Heart right ventricle (tissue), 16 donors: ENCODE measurements around the gene ADD2. TPM values are rescaled to one million over a fixed set of nuclear protein-coding genes. Genes with fewer than 3 reads are reported as not detected.

Source experiments
- ATAC-seq, 8 donors: fragments of 200-7000 bp; cut with Tn5 transposase; one replicate each; pipeline ENCODE4 v1.9.1; 2020; ENCODE audit warnings: mild to moderate bottlenecking in 8 of 8, moderate library complexity in 8 of 8, moderate number of reproducible peaks in 1 of 8
- DNase-seq, 2 donors: peaks; one replicate each; pipeline ENCODE4 v3.0.0-alpha.2; 2020
- H3K27ac ChIP-seq, 10 donors: fragments of 200-600 bp; sonication (generic) in 2 of 10; one replicate each; pipeline versions ENCODE4 v1.5.0 to v1.8.0; 2020 to 2022; ENCODE audit warnings: mild to moderate bottlenecking in 3 of 10
- H3K27me3 ChIP-seq, 7 donors: fragments of 200-600 bp; one replicate each; pipeline ENCODE4 v1.8.0; 2021 to 2022; ENCODE audit warnings: mild to moderate bottlenecking in 2 of 7
- H3K36me3 ChIP-seq, 9 donors: fragments of 200-600 bp; sonication (generic) in 1 of 9; one replicate each; pipeline versions ENCODE4 v1.5.0 to v1.8.0; 2020 to 2022; ENCODE audit warnings: mild to moderate bottlenecking in 2 of 9
- H3K4me1 ChIP-seq, 9 donors: fragments of 200-600 bp; sonication (generic) in 1 of 9; one replicate each; pipeline versions ENCODE4 v1.5.0 to v1.8.0; 2020 to 2022; ENCODE audit warnings: mild to moderate bottlenecking in 4 of 9
- H3K4me3 ChIP-seq, 10 donors: fragments of 200-600 bp; sonication (generic) in 2 of 10; one replicate each; pipeline versions ENCODE4 v1.5.0 to v1.8.0; 2020 to 2022; ENCODE audit warnings: mild to moderate bottlenecking in 7 of 10, moderate library complexity in 2 of 10
- H3K9me3 ChIP-seq, 11 donors: fragments of 200-600 bp in 10 of 11; sonication (generic) in 2 of 11; one replicate each; pipeline versions ENCODE4 v1.5.0 to v1.8.0; 2013 to 2022; ENCODE audit warnings: mild to moderate bottlenecking in 2 of 11, control low read depth in 1 of 11, moderate library complexity in 1 of 11
- WGBS, 2 donors: extraction: QIAGEN DNeasy Blood & Tissue Kit; methylation state at CpG; one replicate each; pipeline ENCODE4 v1.1.7; 2013; ENCODE audit warnings: inconsistent platforms in 1 of 2; 5-methylcytosine and 5-hydroxymethylcytosine counted together
- intact Hi-C, 10 donors: fragments of 100-400 bp; cut with DNase I; formaldehyde crosslinking; loops; one replicate each; pipeline versions ENCODE4 v1.11.1 to v1.14.2; 2022
- polyA plus RNA-seq, 2 donors: library from polyadenylated mRNA; stranded (reverse); fragments of 200-250 nt; gene quantifications; one replicate each; pipeline ENCODE4 v1.2.3, GENCODE V29; 2013
- total RNA-seq, 10 donors: library from RNA; stranded (reverse); fragmentation: NEBNext Ultra II Directional in 3 of 10; extraction: Animal tissue kit (Norgen Biotek cat#: 25700) in 3 of 10; gene quantifications; one replicate each; pipeline versions ENCODE4 v1.2.1 to v1.2.4, GENCODE V29; 2021 to 2023
- TF ChIP-seq, protein P1 (sequence below), 9 donors: fragments of 200-600 bp; sonication (generic) in 2 of 9; IDR thresholded peaks; one replicate each; pipeline versions ENCODE4 v1.5.0 to v1.8.0; 2021 to 2022; ENCODE audit warnings: antibody characterized with exemption in 9 of 9, mild to moderate bottlenecking in 5 of 9, moderate library complexity in 1 of 9
- donor health status: Arrhythmogenic right ventricular cardiomyopathy.
- donor health status: ischemic (EF 13 %, LVEDD 7.1; RV severe dilation, severe dysfunction).
- donor health status: healthy with polysubstance abuse.
- donor health status: DM: no; HTN: yes; CAD: no.
- donor health status: DM: no; HTN: no; CAD: no.
- donor health status: ischemic (EF 25% LVEDD 6.9; RV normal size, moderate dysfunction).
- donor health status: ischemic (EF 25% LVEDD 5.7; RV mildly dilated, moderate dysfunction).
- donor health status: healthy.
- donor health status: DM: yes; HTN: yes; CAD: no.
- donor health status: Ischemic cardiomyopathy.
- donor health status: ischemic (EF 35%, LVEDD 5.7; RV mildly dilated, moderate dysfunction).
- donor health status: nonischemic (EF 11% LVEDD 7.7; RV severe dilation, severe dysfunction).
- donor health status: DM: yes; HTN: yes; CAD: no.
- donor health status: PGD.
- donor health status: ischemic (EF 29% LVEDD 5.4; RV normal size, mild dysfunction).
- donor health status: nonischemic (EF 23%, LVEDD 6.1; RV moderate dilation, normal function).

ADD2 gene
- total and polyA plus RNA-seq, 12 donors, result 0.16 to 5.7 (median 2.2) TPM

- no peaks in the 10 kb centered on the region for H3K9me3 ChIP-seq
- intact Hi-C loops, result no loop called here
- H3K36me3 ChIP-seq, result no peaks in the 10 kb centered on the region
- H3K4me1 ChIP-seq, result no peaks in the 10 kb centered on the region
- no peak for ATAC-seq
- no peak overlapping the region for H3K27ac ChIP-seq
- no peak for DNase-seq
- 59 to 60% methylated on average over 6 of the region's 6 CpGs for WGBS, 2 donors
- H3K4me3 ChIP-seq, result no peak overlapping the region
- H3K27me3 ChIP-seq, result peaks cover 0 to 19% (median 16%) of the 10 kb centered on the region in 7 donors
- TF ChIP-seq, protein P1, sequence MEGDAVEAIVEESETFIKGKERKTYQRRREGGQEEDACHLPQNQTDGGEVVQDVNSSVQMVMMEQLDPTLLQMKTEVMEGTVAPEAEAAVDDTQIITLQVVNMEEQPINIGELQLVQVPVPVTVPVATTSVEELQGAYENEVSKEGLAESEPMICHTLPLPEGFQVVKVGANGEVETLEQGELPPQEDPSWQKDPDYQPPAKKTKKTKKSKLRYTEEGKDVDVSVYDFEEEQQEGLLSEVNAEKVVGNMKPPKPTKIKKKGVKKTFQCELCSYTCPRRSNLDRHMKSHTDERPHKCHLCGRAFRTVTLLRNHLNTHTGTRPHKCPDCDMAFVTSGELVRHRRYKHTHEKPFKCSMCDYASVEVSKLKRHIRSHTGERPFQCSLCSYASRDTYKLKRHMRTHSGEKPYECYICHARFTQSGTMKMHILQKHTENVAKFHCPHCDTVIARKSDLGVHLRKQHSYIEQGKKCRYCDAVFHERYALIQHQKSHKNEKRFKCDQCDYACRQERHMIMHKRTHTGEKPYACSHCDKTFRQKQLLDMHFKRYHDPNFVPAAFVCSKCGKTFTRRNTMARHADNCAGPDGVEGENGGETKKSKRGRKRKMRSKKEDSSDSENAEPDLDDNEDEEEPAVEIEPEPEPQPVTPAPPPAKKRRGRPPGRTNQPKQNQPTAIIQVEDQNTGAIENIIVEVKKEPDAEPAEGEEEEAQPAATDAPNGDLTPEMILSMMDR (IDR thresholded peaks at IDR 0.05), result no peak
These were observed 35.0 kb downstream of the ADD2 start for GRCh38 chr2:70732766-70733645.

DNA sequence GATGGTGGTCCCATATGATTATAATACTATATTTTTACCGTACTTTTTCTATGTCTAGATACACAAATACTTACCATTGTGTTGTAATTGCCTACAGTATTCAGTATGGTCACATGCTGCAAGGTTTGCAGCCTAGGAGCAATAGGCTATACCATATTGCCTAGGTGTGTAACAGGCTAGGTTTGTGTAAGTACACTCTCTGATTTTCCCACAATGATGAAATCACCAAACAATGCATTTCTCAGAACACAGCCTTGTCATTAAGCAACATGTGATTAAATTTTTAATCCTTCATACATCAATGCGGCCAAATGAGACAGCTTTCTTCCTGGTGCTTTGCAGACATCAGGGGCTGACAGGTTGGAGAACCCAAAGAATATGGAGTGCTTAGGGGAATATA, 37.3 kb downstream of the ADD2 start:
- no peak for ATAC-seq
- Histone ChIP-seq H3K4me3 (no peak overlapping the region), H3K27me3 (peaks cover 0 to 19% (median 9%) of the 10 kb centered on the region in 7 donors), H3K36me3 (no peaks in the 10 kb centered on the region), H3K27ac (no peak overlapping the region), H3K4me1 (no peaks in the 10 kb centered on the region), H3K9me3 (no peaks in the 10 kb centered on the region)
- intact Hi-C loops, result no loop called here
- DNase-seq, result no peak
- TF ChIP-seq, protein P1 (IDR thresholded peaks at IDR 0.05), result no peak
- 72 to 97% methylated on average over 2 of the region's 2 CpGs for WGBS, 2 donors

- no peaks in the 10 kb centered on the region for H3K9me3 ChIP-seq
- DNase-seq, result no peak
- no peaks in the 10 kb centered on the region for H3K36me3 ChIP-seq
- H3K4me1 ChIP-seq, result no peaks in the 10 kb centered on the region
- no peak overlapping the region for H3K27ac ChIP-seq
- 88 to 89% methylated on average over 1 of the region's 1 CpG for WGBS, 2 donors
- peaks cover 0 to 11% (median 6%) of the 10 kb centered on the region in 7 donors for H3K27me3 ChIP-seq
- intact Hi-C loops, result no loop called here
- no peak for ATAC-seq
- TF ChIP-seq, protein P1 (IDR thresholded peaks at IDR 0.05), result no peak
- no peak overlapping the region for H3K4me3 ChIP-seq
These were observed 38.4 kb downstream of the ADD2 start for GRCh38 chr2:70729647-70730046.

- TF ChIP-seq, protein P1 (IDR thresholded peaks at IDR 0.05), result no peak
- DNase-seq (no peak), ATAC-seq (no peak)
- Histone ChIP-seq H3K27ac (no peak overlapping the region), H3K4me3 (no peak overlapping the region), H3K36me3 (no peaks in the 10 kb centered on the region), H3K27me3 (no peaks in the 10 kb centered on the region), H3K9me3 (no peaks in the 10 kb centered on the region), H3K4me1 (no peaks in the 10 kb centered on the region)
- 74 to 76% methylated on average over 7 of the region's 7 CpGs for WGBS, 2 donors
- intact Hi-C loops, result no loop called here
These were observed 39.9 kb downstream of the ADD2 start for GRCh38 chr2:70728128-70728527.
